GM21367 (cell line): Measurements from ENCODE around the gene SNX13.

Source experiments
- ATAC-seq: cut with Tn5 transposase; IDR thresholded peaks from one replicate; pipeline ENCODE4 v1.9.1; 2021; ENCODE audit not compliant: unreplicated experiment

SNX13 gene

DNA sequence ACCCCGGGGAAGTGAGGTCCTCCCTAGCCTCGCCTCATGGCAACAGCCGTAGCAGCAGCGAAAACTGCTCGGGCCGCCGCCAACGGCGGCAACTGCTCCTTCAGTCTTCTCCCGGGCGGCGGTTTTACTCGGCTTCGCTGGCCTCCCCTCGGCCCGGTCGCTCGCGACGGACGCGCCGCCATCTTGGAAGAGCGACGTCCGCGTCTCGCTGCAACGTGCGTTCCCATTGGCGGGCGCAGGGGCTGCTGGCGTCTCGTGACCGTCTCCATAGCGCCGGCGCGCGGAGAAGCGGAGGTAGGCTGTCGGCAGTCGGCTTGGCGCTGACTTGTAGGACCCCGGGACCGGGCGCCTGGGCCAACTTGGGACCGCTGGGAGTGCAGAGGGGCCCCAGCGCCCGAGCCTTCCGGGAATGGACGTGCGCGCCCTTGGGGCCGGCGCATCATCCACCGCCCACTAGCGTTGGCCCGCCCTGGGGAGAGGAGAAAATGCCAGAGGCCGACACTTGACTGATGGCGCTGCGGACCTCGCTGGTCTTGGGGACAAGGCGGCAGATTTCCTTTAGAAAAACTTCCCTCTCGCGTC is at the start of gene SNX13:
Gene SNX13 (minus strand): TSS at position 193 of the 582 bp plus-strand sequence. CDS start 199 bp downstream, outside the sequence.
- peak; percentile 91 for ATAC-seq

DNA sequence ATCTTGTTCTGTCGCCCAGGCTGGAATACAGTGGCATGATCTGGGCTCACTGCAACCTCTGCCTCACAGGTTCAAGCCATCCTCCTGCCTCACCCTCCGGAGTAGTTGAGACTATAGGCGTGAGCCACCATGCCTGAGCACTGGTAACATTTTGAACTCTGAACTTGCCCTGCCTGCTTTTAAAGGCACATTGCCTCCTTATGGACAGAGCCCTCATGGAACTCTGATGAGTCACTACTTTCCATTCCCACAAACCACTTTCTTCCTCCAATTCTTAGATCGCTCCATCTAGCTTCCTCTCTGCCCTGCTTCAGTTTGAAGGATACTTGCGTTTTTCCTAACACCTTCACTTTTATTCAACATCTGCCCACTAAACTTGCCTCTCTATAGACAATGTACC is 49.3 kb upstream of the SNX13 start:
- ATAC-seq = no peak

GRCh38 chr7:17988858-17989257 is 48.6 kb upstream of the SNX13 start:
- no peak for ATAC-seq

- no peak for ATAC-seq
These were observed 47.8 kb upstream of the SNX13 start for GRCh38 chr7:17988141-17988540.

GRCh38 chr7:17986851-17987250 is 46.6 kb upstream of the SNX13 start:
- ATAC-seq = no peak

DNA sequence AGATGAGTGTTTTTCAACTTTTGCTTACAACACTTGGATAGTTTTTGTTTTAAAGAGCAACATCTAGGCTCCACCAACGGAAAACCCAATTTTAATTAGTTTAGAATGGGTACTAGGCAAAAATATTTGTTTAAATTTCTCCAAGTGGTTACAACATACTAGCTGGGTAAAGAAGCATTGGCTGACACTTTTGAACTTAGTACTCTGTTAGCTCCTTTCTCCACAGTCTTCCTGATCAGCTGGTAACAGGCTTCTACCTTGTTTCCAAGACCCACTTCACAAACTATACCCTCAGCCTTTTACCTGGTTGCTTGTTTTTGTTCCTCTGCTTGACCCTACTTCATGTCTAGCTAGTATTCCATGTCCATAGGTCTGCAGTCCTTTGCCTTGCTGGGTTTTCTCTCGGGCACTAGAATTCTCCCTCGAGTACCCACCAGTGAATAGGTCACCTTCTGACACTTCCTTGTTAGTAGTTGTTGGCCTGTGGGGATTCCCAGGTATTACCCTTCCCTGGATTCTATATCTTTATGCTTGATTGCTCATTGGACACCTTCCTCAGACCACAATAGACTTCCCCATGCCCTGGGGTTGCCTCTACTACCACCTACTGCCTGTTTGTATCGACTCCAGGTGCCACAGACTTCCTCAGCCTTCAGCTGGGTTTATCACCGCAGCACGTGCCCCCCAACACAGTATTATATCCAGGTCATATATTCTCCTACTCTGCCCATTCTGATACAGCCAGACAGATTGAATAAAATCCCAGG is 45.4 kb upstream of the SNX13 start:
- ATAC-seq = no peak

DNA sequence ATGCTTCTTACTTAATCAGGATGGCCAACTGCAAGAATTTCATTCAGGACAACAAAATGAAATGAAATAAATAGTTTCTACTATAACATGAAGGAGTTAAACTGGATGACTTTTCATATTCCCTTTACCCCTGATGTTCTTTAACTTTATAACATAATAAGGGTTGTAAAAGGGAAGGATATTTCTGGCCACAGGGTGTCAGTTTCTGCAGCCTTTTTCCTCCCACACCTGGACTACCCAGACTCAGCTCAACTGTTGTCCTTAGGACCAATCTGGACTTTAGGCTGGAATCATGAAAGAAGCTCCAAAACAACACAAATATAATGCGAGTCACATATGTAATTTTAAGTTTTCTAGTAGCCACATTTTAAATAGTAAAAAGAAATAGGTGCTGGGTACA is 44.0 kb upstream of the SNX13 start:
- no peak for ATAC-seq

- ATAC-seq = no peak
These were observed 43.1 kb upstream of the SNX13 start for GRCh38 chr7:17983221-17984062.

- no peak for ATAC-seq
These were observed 36.7 kb upstream of the SNX13 start for GRCh38 chr7:17976952-17977351.

DNA sequence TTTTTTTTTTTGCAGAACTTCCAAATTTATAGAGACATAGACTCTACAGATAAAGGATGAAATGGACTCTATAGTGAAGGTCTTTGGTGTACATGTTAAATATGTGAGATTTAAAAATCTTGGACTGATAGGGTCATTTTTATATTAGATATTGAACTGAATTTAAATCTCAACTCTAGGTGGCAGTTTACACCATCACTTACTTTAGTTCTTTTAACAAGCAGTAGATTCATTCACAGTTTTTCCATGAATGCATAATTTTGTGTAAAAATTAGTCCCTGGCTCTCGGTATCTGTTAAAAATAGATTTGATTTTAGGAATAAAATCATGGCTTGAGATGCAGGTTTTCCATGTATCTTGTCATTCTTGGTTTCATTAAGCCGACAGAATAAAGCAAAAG is 31.1 kb upstream of the SNX13 start:
- no peak for ATAC-seq

DNA sequence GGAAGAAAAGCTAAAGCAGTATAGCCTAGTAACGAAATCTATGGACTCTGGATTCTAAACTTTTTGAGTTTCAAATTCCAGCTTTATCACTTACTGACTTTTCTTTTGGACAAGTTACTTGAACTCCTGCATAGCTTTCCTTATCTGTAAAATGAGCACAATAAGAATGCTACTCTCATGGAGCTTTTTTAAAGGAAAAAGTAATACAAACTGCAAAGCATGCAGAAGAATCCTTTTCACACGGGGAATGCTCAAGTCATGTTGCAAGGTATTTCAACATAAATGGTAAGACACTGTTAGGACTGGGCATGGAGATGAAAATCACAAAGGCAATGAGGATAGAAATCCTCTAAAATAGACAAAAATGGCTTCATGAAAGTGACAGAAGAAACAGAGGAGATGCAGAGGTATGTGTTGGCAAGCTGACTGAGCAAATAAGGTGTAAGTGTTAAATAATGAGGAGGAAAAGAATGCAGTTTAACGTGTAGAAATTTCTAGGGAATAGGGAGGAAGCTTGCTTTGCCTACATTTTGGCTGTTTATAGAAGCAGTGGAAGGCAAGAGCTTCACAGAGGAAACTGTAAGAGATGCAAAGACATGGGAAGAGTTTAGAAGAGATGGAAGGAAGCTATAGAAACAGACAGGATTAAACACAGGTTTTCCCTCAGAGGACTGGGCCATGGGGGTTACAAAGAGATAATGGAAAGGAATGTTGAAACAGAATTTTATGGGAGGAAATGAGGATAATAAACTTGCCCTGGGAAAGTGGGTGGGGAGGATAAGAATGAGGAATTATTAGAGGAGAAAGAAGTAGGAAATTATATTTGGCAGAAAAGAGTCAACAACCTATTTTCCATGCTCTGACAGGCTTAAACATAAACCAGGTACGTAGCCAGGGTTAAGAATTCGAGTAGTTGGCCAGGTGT is 28.8 kb upstream of the SNX13 start:
- no peak for ATAC-seq

DNA sequence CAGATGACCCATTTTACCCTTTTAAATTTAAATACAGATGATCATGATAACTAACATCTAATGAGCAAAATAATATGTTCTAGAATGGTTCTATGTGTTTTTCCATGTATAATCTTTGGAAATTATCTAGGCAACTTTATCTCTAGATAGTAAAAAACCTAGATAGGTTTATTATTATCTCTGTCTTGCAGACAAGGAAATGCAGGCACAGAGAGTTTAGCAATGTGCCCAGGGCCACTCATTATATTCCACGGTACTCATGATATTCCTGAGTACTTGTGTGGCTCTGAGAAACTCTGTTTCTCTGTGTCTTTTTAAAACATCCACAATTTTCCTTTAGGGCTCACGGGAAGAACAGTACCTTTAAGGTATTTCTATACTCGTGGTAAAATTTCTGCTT is 26.4 kb upstream of the SNX13 start:
- no peak for ATAC-seq

GRCh38 chr7:17965603-17966002 is 25.3 kb upstream of the SNX13 start:
- ATAC-seq = no peak

DNA sequence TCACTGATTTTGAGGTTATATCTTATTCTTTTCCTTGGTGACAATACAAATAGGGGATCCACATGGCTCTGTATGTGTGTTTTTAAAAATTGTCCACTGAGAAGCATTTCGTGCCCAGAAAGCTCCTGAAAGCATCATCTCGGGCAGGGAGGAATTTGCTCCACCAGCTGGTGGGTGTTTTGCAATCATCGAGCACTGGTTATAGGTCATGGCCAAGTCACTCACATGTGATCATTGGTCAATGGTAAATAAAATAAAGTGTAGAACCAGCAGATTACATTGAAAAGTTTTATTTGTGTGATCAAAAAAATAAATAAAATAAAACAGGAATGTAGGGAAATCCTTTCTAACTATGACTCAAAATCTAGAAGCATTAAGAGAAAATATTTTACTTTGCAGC is 23.0 kb upstream of the SNX13 start:
- ATAC-seq = no peak

DNA sequence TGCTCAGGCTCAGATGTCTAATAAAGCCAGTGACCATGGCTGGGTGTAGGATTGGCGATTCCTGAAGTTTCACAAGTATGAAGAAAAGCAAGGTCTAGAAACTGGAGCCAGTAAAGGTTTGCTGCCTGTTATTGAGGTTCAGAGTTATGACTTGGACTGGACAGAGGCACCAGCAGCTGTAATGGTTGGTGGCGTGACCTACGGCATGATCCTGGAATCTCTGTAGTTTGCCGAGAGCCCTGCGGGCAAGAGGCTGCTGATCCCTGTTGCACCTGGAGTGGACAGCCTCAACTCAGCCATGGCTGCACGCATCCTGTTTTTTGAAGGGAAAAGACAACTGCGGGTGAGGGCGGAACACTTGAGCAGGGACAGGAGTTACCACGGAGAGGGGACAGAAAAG is 22.4 kb upstream of the SNX13 start:
- ATAC-seq = no peak

DNA sequence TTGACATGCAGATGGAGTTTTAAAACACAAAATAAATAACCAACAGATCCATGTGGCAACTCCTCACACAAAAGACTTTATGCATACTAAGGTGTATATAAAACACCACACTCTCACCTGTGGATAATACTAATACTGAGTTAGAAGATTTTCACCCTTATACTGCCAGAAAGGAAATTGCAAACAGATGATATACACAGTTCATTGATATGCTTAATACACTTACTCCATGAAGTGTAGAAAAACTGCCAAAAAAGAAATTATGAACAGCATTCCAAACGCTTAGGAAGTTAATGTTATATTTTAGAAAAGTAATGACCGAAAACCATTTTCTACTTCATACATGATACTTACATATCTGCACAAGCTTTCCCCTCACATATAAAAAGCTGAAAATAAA is 17.6 kb upstream of the SNX13 start:
- no peak for ATAC-seq

GRCh38 chr7:17952387-17952786 is 12.1 kb upstream of the SNX13 start:
- ATAC-seq = peak; percentile 100

- no peak for ATAC-seq
These were observed 11.5 kb upstream of the SNX13 start for GRCh38 chr7:17951742-17952254.

GRCh38 chr7:17948526-17949238 is 8.4 kb upstream of the SNX13 start:
- ATAC-seq = no peak

GRCh38 chr7:17947620-17948019 is 7.3 kb upstream of the SNX13 start:
- no peak for ATAC-seq
